PC-3 (cell line): ENCODE measurements around the gene ATP10A. TPM values are rescaled to one million over a fixed set of nuclear protein-coding genes. Genes with fewer than 3 reads are reported as not detected.

Experiments used
- ATAC-seq: fragments of 200-7000 bp; cut with Tn5 transposase; 2 replicates; pipeline ENCODE4 v1.9.1; 2020; ENCODE audit warnings: mild to moderate bottlenecking, moderate library complexity
- BruUV-seq: library from RNA; stranded (reverse); fragments of 400-500 nt; replicated peaks from 2 replicates; lab custom pipeline; 2021; lab: Mats Ljungman, UMichigan
- CTCF ChIA-PET: fragments of 300-600 bp; sonication (Branson Sonifier 250); formaldehyde crosslinking; loops from one replicate; lab custom pipeline; 2022; ENCODE audit warnings: antibody characterized with exemption; lab: Charles Lee
- POLR2A ChIA-PET: fragments of 300-600 bp; sonication (Branson Sonifier 250); formaldehyde crosslinking; loops from one replicate; lab custom pipeline; 2022; ENCODE audit warnings: antibody characterized with exemption; ENCODE audit not compliant: unreplicated experiment; lab: Charles Lee
- DNase-seq: peaks from one replicate; pipeline ENCODE4 v3.0.0-alpha.2; 2015
- H2AFZ ChIP-seq: fragments of 300-600 bp; sonication (generic); 2 replicates; pipeline ENCODE4 v1.6.0; 2016; ENCODE audit warnings: antibody characterized with exemption, low read length
- H3F3A ChIP-seq: fragments of 300-600 bp; sonication (generic); one replicate; pipeline ENCODE4 v1.6.0; 2017; ENCODE audit warnings: antibody characterized with exemption, low read length, control low read depth, mild to moderate bottlenecking; ENCODE audit not compliant: unreplicated experiment
- H3K27ac ChIP-seq: fragments of 300-600 bp; sonication (generic); 2 replicates; pipeline ENCODE4 v1.5.1; 2016; ENCODE audit warnings: mild to moderate bottlenecking, low read length
- H3K27me3 ChIP-seq: fragments of 300-600 bp; sonication (generic); 2 replicates; pipeline ENCODE4 v1.6.1; 2016; ENCODE audit warnings: low read length, mixed read lengths
- H3K36me3 ChIP-seq: fragments of 300-600 bp; sonication (generic); 2 replicates; pipeline ENCODE4 v1.6.1; 2016; ENCODE audit warnings: low read depth, mixed run types, low read length, mixed read lengths
- H3K4me1 ChIP-seq: fragments of 300-600 bp; sonication (generic); 2 replicates; pipeline ENCODE4 v1.5.1; 2016; ENCODE audit warnings: low read length; ENCODE audit not compliant: insufficient read depth
- H3K4me2 ChIP-seq: fragments of 300-600 bp; sonication (generic); 2 replicates; pipeline ENCODE4 v1.6.0; 2016; ENCODE audit warnings: low read length
- H3K4me3 ChIP-seq: fragments of 300-600 bp; sonication (generic); 2 replicates; pipeline ENCODE4 v1.5.1; 2016; ENCODE audit warnings: mild to moderate bottlenecking, low read length, mixed read lengths
- H3K79me2 ChIP-seq: fragments of 300-600 bp; sonication (generic); 2 replicates; pipeline ENCODE4 v1.6.1; 2017; ENCODE audit warnings: low read length, mixed read lengths
- H3K9ac ChIP-seq: fragments of 300-600 bp; sonication (generic); 2 replicates; pipeline ENCODE4 v1.6.0; 2016; ENCODE audit warnings: mild to moderate bottlenecking, low read length
- H3K9me2 ChIP-seq: fragments of 300-600 bp; sonication (generic); replicated peaks from 2 replicates; pipeline ENCODE4 v1.6.1; 2016; ENCODE audit warnings: mixed run types, low read length, mixed read lengths
- H3K9me3 ChIP-seq: fragments of 300-600 bp; sonication (generic); 2 replicates; pipeline ENCODE4 v1.6.1; 2016; ENCODE audit warnings: low read length, mixed read lengths
- H4K20me1 ChIP-seq: fragments of 300-600 bp; sonication (generic); 2 replicates; pipeline ENCODE4 v1.6.1; 2016; ENCODE audit warnings: low read length, mixed read lengths
- EZH2 ChIP-seq: fragments of 300-600 bp; sonication (generic); IDR thresholded peaks from one replicate; pipeline ENCODE4 v1.6.1; 2017; ENCODE audit warnings: antibody characterized with exemption, mild to moderate bottlenecking, low read length; ENCODE audit not compliant: unreplicated experiment
- EZH2phosphoT487 ChIP-seq: fragments of 300-600 bp; sonication (generic); IDR thresholded peaks from 2 replicates; pipeline ENCODE4 v1.6.1; 2018; ENCODE audit warnings: mild to moderate bottlenecking, antibody characterized with exemption, low read length, borderline replicate concordance
- intact Hi-C: fragments of 100-400 bp; cut with micrococcal nuclease; formaldehyde crosslinking; loops from 2 replicates; pipeline ENCODE4 v1.9.0; 2023
- total RNA-seq: library from RNA; depleted of rRNA; stranded (reverse); fragments of >200 nt; gene quantifications from 2 replicates; pipeline ENCODE4 v1.2.3, GENCODE V29; 2014
- TF ChIP-seq, protein P1 (sequence below): fragments of 300-600 bp; sonication (generic); conservative IDR thresholded peaks from 2 replicates; pipeline ENCODE4 v1.5.1; 2017; ENCODE audit warnings: antibody characterized with exemption, low read depth, mild to moderate bottlenecking, low read length

The ATP10A gene
- total RNA-seq, 1 experiment from 2014 or later = 2.6 TPM

DNA sequence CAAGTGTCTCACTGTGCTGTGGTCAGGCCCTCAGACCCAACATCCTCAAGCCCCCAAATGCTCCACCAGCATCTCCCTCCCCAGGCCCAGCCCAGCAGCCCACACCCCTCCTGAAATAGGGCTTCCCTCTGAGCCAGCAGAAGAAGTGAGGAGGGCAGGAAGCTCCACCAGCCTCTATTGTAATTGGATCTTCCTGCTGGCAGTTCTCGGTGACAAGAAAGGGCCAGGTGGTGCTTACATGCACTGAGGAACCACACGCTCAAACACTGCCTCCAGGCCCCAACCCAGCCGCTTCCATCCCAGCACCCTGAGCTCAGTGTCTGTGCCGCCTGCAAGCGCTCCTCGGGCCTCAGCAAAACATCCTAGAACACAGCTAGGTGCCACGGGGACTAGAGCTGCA, 96.7 kb downstream of the ATP10A start:
- Histone ChIP-seq H3K4me3 (no peak overlapping the region), H3K9me3 (no peaks in the 10 kb centered on the region), H3K9ac (no peak overlapping the region), H3K36me3 (no peaks in the 10 kb centered on the region), H3K9me2 (no peaks in the 10 kb centered on the region), H4K20me1 (no peaks in the 10 kb centered on the region), H3K4me2 (no peak overlapping the region), H2AFZ (no peak overlapping the region), H3K27me3 (no peaks in the 10 kb centered on the region), H3F3A (no peaks in the 10 kb centered on the region), H3K79me2 (no peaks in the 10 kb centered on the region), H3K27ac (no peak overlapping the region), H3K4me1 (no peaks in the 10 kb centered on the region)
- intact Hi-C loops = no loop called here
- no TSS peak for BruUV-seq
- TF ChIP-seq EZH2 = no peak
- TF ChIP-seq, protein P1, sequence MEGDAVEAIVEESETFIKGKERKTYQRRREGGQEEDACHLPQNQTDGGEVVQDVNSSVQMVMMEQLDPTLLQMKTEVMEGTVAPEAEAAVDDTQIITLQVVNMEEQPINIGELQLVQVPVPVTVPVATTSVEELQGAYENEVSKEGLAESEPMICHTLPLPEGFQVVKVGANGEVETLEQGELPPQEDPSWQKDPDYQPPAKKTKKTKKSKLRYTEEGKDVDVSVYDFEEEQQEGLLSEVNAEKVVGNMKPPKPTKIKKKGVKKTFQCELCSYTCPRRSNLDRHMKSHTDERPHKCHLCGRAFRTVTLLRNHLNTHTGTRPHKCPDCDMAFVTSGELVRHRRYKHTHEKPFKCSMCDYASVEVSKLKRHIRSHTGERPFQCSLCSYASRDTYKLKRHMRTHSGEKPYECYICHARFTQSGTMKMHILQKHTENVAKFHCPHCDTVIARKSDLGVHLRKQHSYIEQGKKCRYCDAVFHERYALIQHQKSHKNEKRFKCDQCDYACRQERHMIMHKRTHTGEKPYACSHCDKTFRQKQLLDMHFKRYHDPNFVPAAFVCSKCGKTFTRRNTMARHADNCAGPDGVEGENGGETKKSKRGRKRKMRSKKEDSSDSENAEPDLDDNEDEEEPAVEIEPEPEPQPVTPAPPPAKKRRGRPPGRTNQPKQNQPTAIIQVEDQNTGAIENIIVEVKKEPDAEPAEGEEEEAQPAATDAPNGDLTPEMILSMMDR = no peak
- no peak for TF ChIP-seq EZH2phosphoT487
- no peak for DNase-seq
- ChIA-PET CTCF (no interaction called here), POLR2A (interaction anchor here (0.5 kb wide), 1 partner anchor 15 kb away, joined by 3 read pairs; no protein-coding TSS in a partner anchor)
- ATAC-seq = no peak

DNA sequence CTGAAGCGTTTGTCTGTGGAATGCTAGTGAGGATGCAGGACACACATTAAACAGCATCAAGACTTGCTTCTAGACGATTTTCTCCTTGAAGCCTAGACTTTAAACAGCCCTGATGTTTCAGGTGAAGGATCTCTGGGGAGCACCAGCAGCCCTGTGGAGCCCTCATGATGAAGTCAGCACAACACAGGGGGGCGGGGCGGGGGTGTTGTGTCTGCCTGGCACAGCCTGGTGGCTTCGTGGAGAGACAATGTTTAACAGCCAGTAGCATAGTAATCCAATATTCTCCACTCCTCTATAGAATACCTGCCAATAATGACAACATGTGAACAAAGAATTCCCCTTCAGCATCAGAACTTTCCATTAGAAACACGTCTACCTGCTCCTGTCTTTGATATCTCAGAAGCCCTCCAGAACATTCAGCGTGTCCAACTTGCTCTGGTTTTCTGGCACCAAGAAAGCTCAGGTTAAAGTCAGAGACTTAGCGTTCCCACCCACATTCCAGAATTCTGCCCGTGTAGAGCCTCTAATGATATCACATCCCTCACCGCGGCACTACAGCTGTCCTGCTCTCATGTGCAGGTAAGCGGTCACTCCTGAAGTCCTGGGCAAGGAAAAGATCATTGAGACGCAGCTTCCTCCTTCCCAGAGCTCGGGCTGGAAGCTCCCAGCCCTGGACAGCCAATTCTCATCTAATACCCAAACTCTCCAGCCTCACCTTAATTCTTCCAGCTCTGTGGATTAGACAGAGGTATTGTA, 98.0 kb downstream of the ATP10A start:
- no peak overlapping the region for H3K27ac ChIP-seq
- H3K79me2 ChIP-seq = no peaks in the 10 kb centered on the region
- intact Hi-C loops = no loop called here
- ChIA-PET CTCF (no interaction called here), POLR2A (no interaction called here)
- BruUV-seq = no TSS peak
- H3K9ac ChIP-seq = no peak overlapping the region
- DNase-seq (no peak), ATAC-seq (no peak)
- no peaks in the 10 kb centered on the region for H3K9me2 ChIP-seq
- no peaks in the 10 kb centered on the region for H3K4me1 ChIP-seq
- H3K36me3 ChIP-seq = no peaks in the 10 kb centered on the region
- no peak overlapping the region for H2AFZ ChIP-seq
- TF ChIP-seq EZH2phosphoT487 (no peak), EZH2 (no peak)
- TF ChIP-seq, protein P1 = no peak
- H3K27me3 ChIP-seq = no peaks in the 10 kb centered on the region
- H3K4me3 ChIP-seq = no peak overlapping the region
- no peaks in the 10 kb centered on the region for H4K20me1 ChIP-seq
- no peaks in the 10 kb centered on the region for H3F3A ChIP-seq
- H3K4me2 ChIP-seq = no peak overlapping the region
- no peaks in the 10 kb centered on the region for H3K9me3 ChIP-seq

DNA sequence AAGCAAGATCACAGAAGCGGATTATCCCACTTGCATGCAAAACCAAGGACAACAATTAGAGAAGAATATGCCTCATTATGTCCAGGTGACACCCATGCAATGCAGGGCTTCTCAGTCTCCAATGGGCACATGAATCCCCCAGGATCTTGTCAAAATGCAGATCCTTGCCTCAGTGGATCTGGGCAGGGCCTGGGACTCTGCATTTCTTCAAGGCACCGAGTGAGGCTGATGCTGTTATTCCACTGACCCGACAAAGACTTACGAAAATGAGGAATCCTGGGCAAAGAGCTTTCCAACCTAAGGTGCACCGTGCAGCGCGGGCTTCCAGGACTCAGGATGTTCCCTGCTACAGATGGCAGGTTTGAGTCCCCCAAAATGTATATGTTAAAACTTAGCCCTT, 99.2 kb downstream of the ATP10A start:
- H3K9me3 ChIP-seq = no peaks in the 10 kb centered on the region
- TF ChIP-seq EZH2 (no peak), EZH2phosphoT487 (no peak)
- TF ChIP-seq, protein P1 = no peak
- no peak for ATAC-seq
- ChIA-PET CTCF (no interaction called here), POLR2A (no interaction called here)
- H3K36me3 ChIP-seq = no peaks in the 10 kb centered on the region
- no TSS peak for BruUV-seq
- no peak overlapping the region for H2AFZ ChIP-seq
- H3K9ac ChIP-seq = no peak overlapping the region
- no peak overlapping the region for H3K27ac ChIP-seq
- H3K9me2 ChIP-seq = no peaks in the 10 kb centered on the region
- H3K4me2 ChIP-seq = no peak overlapping the region
- DNase-seq = no peak
- no peaks in the 10 kb centered on the region for H3K27me3 ChIP-seq
- H4K20me1 ChIP-seq = no peaks in the 10 kb centered on the region
- no peaks in the 10 kb centered on the region for H3K4me1 ChIP-seq
- intact Hi-C loops = no loop called here
- H3K4me3 ChIP-seq = no peak overlapping the region
- H3F3A ChIP-seq = no peaks in the 10 kb centered on the region
- H3K79me2 ChIP-seq = no peaks in the 10 kb centered on the region
